Iris pigment epithelial cell (primary cell): Measurements from ENCODE around the gene ARIH2.

Experiments
- DNase-seq: peaks from one replicate; pipeline ENCODE4 v3.0.0-alpha.2; 2011; ENCODE audit warnings: low read depth

Gene ARIH2

GRCh38 chr3:48974076-48974864 is 55.6 kb downstream of the ARIH2 start:
- DNase-seq: no peak

GRCh38 chr3:48979451-48979850 is 60.8 kb downstream of the ARIH2 start:
- no peak for DNase-seq

- DNase-seq: no peak
Observed at GRCh38 chr3:48980295-48980694, 61.7 kb downstream of the ARIH2 start.

- no peak for DNase-seq
Observed at GRCh38 chr3:48982016-48982415, 63.4 kb downstream of the ARIH2 start.

GRCh38 chr3:48982686-48983085 is 64.0 kb downstream of the ARIH2 start:
- DNase-seq: no peak

GRCh38 chr3:48983096-48983495 is 64.5 kb downstream of the ARIH2 start:
- DNase-seq: no peak

GRCh38 chr3:48984663-48985062 is 66.0 kb downstream of the ARIH2 start:
- no peak for DNase-seq

GRCh38 chr3:48985831-48986376 is 67.3 kb downstream of the ARIH2 start:
- no peak for DNase-seq

- no peak for DNase-seq
Observed at GRCh38 chr3:48989126-48989795, 70.6 kb downstream of the ARIH2 start.

- peak; percentile 96 for DNase-seq
Observed at GRCh38 chr3:48989796-48990635, 71.4 kb downstream of the ARIH2 start, which contains the start of gene P4HTM. Gene P4HTM (plus strand): TSS chr3:48990241. CDS start chr3:48990257, 16 bp downstream.

- no peak for DNase-seq
Observed at GRCh38 chr3:48990636-48991469, 72.2 kb downstream of the ARIH2 start.

- DNase-seq: no peak
Observed at GRCh38 chr3:48991851-48992545, 73.4 kb downstream of the ARIH2 start.

GRCh38 chr3:48993834-48994233 is 75.2 kb downstream of the ARIH2 start:
- DNase-seq: no peak

- DNase-seq: no peak
Observed at GRCh38 chr3:48996640-48997039, 78.0 kb downstream of the ARIH2 start.

- no peak for DNase-seq
Observed at GRCh38 chr3:48997102-48997635, 78.5 kb downstream of the ARIH2 start.

GRCh38 chr3:48997714-48998637 is 79.3 kb downstream of the ARIH2 start:
- no peak for DNase-seq

GRCh38 chr3:48999085-48999858 is 80.6 kb downstream of the ARIH2 start:
- no peak for DNase-seq

- DNase-seq: no peak
Observed at GRCh38 chr3:49001155-49001554, 82.5 kb downstream of the ARIH2 start.
